Measurements from ENCODE around the gene ZNF398.

Gene ZNF398

GRCh38 chr7:149191851-149192250 lies 44.6 kb downstream of the ZNF398 start:
- no peak for DNase-seq (ENCODE audit: extremely low spot score)
- POLR2A ChIA-PET, result no interaction called here
- CTCF ChIA-PET, result interaction anchor here (1.6 kb wide), 1 partner anchor 45 kb away, joined by 4 read pairs; the partner anchor contains the start of gene ZNF398
- TF ChIP-seq CTCF (IDR thresholded peaks at IDR 0.05; ENCODE audit: control extremely low read depth, extremely low read depth, low read depth, missing control alignments), result no peak

- no peak for TF ChIP-seq CTCF (IDR thresholded peaks at IDR 0.05; ENCODE audit: control extremely low read depth, extremely low read depth, low read depth, missing control alignments)
- POLR2A ChIA-PET, result no interaction called here
- DNase-seq (ENCODE audit: extremely low spot score), result no peak
- CTCF ChIA-PET, result interaction anchor here (0.6 to 3.3 kb wide), 29 partner anchors 8 to 431 kb away, joined by 3 to 15 read pairs (median 4); partner anchors contain the start of genes ZNF398, ZNF425 and ZNF783
Measured at GRCh38 chr7:149194799-149195179, 47.5 kb downstream of the ZNF398 start.

- peak; percentile 68 for TF ChIP-seq CTCF (IDR thresholded peaks at IDR 0.05; ENCODE audit: control extremely low read depth, extremely low read depth, low read depth, missing control alignments)
- DNase-seq (ENCODE audit: extremely low spot score), result peak; percentile 94
- CTCF ChIA-PET, result interaction anchor here (0.6 to 3.3 kb wide), 33 partner anchors 9 to 430 kb away, joined by 3 to 15 read pairs (median 4); partner anchors contain the start of genes ZNF398, ZNF425 and ZNF783
- POLR2A ChIA-PET, result interaction anchor here (1.2 kb wide), 1 partner anchor 9 kb away, joined by 4 read pairs; no protein-coding TSS in a partner anchor
Measured at GRCh38 chr7:149195180-149196150, 48.2 kb downstream of the ZNF398 start, which contains the start of gene ZNF282. Gene ZNF282, plus strand, starts transcription at chr7:149195546. Its CDS starts 44 bp downstream, at chr7:149195590.

GRCh38 chr7:149196151-149196704 lies 49.0 kb downstream of the ZNF398 start:
- ChIA-PET CTCF (interaction anchor here (1.0 to 3.3 kb wide), 17 partner anchors 9 to 429 kb away, joined by 3 to 15 read pairs (median 5); partner anchors contain the start of gene ZNF398), POLR2A (interaction anchor here (1.2 kb wide), 1 partner anchor 8 kb away, joined by 4 read pairs; no protein-coding TSS in a partner anchor)
- DNase-seq (ENCODE audit: extremely low spot score), result no peak
- TF ChIP-seq CTCF (IDR thresholded peaks at IDR 0.05; ENCODE audit: control extremely low read depth, extremely low read depth, low read depth, missing control alignments), result no peak

GRCh38 chr7:149196705-149197171 lies 49.5 kb downstream of the ZNF398 start:
- ChIA-PET POLR2A (no interaction called here), CTCF (interaction anchor here (1.0 to 3.3 kb wide), 7 partner anchors 9 to 429 kb away, joined by 3 to 14 read pairs (median 5); partner anchors contain the start of gene ZNF398)
- peak; percentile 38 for DNase-seq (ENCODE audit: extremely low spot score)
- TF ChIP-seq CTCF (IDR thresholded peaks at IDR 0.05; ENCODE audit: control extremely low read depth, extremely low read depth, low read depth, missing control alignments), result no peak

GRCh38 chr7:149197675-149198074 lies 50.4 kb downstream of the ZNF398 start:
- ChIA-PET CTCF (interaction anchor here (0.6 to 1.7 kb wide), 4 partner anchors 12 to 64 kb away, joined by 3 to 5 read pairs (median 3); partner anchors contain the start of gene ZNF398), POLR2A (no interaction called here)
- DNase-seq (ENCODE audit: extremely low spot score), result no peak
- TF ChIP-seq CTCF (IDR thresholded peaks at IDR 0.05; ENCODE audit: control extremely low read depth, extremely low read depth, low read depth, missing control alignments), result no peak

Data from GM10248 (cell line).